ENCODE measurements around the gene GNAI3. TPM values are rescaled to one million over a fixed set of nuclear protein-coding genes. Genes with fewer than 3 reads are reported as not detected.
A peak's percentile ranks its signal among the peaks of the same experiment; 100 is the strongest.

GNAI3 gene
- total and polyA plus RNA-seq, 2 donors (not counting 1 experiment from before 2014, with no cell fraction given), result 11.4 to 14.4 TPM

- H3K9ac ChIP-seq (ENCODE audit: insufficient read depth, low read length), result no peak overlapping the region
These were observed 40.2 kb upstream of the GNAI3 start for GRCh38 chr1:109508001-109508872.

GRCh38 chr1:109508873-109509175 lies 39.6 kb upstream of the GNAI3 start:
- no peaks in the 10 kb centered on the region for H3K79me2 ChIP-seq (ENCODE audit: control insufficient read depth, insufficient read depth, low read length)
- H3K4me3 ChIP-seq (replicated peaks in 1 of 4; ENCODE audit: control extremely low read depth in 1 of 4, insufficient read depth in 1 of 4, low read depth in 3 of 4, low read length in 4 of 4), result peak overlapping the region in 2 of 4 experiments; percentile 26 to 70
- no peak overlapping the region for H3K9ac ChIP-seq (ENCODE audit: insufficient read depth, low read length)
- no peak overlapping the region for H3K27ac ChIP-seq (ENCODE audit: insufficient read depth, low read length)
- DNase-seq (ENCODE audit: low read depth in 2 of 2), result no peak
- TF ChIP-seq CTCF (conservative IDR thresholded peaks at IDR 0.05 in 1 of 2, IDR thresholded peaks at IDR 0.05 in 1 of 2; ENCODE audit: low read depth in 1 of 2, low read length in 2 of 2), result no peak
- TF ChIP-seq EZH2 (IDR thresholded peaks at IDR 0.05; ENCODE audit: low read length, missing control alignments), result no peak
- H3K36me3 ChIP-seq (ENCODE audit: control insufficient read depth, insufficient read depth, low read length), result no peaks in the 10 kb centered on the region
- H2AFZ ChIP-seq (ENCODE audit: low read length), result no peak overlapping the region
- H3K4me2 ChIP-seq (ENCODE audit: extremely low read depth, insufficient read depth, low read length), result peak overlapping the region; percentile 99
- H3K27me3 ChIP-seq (ENCODE audit: control insufficient read depth, insufficient read depth, low read length), result peaks cover 3% of the 10 kb centered on the region
- no peaks in the 10 kb centered on the region for H3K9me3 ChIP-seq (ENCODE audit: control insufficient read depth, insufficient read depth, low read depth, low read length)
- H4K20me1 ChIP-seq (ENCODE audit: control insufficient read depth, extremely low read depth, insufficient read depth, low read length), result no peaks in the 10 kb centered on the region
- H3K4me1 ChIP-seq (ENCODE audit: control insufficient read depth, extremely low read depth, insufficient read depth, low read length), result peaks cover 7% of the 10 kb centered on the region

More at GRCh38 chr1:109508001-109508872, 40.2 kb upstream of the GNAI3 start:
- no peaks in the 10 kb centered on the region for H3K9me3 ChIP-seq (ENCODE audit: control insufficient read depth, insufficient read depth, low read depth, low read length)
- TF ChIP-seq CTCF (conservative IDR thresholded peaks at IDR 0.05 in 1 of 2, IDR thresholded peaks at IDR 0.05 in 1 of 2; ENCODE audit: low read depth in 1 of 2, low read length in 2 of 2) (no peak), EZH2 (IDR thresholded peaks at IDR 0.05; ENCODE audit: low read length, missing control alignments) (no peak)
- H4K20me1 ChIP-seq (ENCODE audit: control insufficient read depth, extremely low read depth, insufficient read depth, low read length), result no peaks in the 10 kb centered on the region
- H3K79me2 ChIP-seq (ENCODE audit: control insufficient read depth, insufficient read depth, low read length), result no peaks in the 10 kb centered on the region
- no peak overlapping the region for H3K4me2 ChIP-seq (ENCODE audit: extremely low read depth, insufficient read depth, low read length)
- no peaks in the 10 kb centered on the region for H3K36me3 ChIP-seq (ENCODE audit: control insufficient read depth, insufficient read depth, low read length)
- DNase-seq (ENCODE audit: low read depth in 2 of 2), result no peak
- no peak overlapping the region for H2AFZ ChIP-seq (ENCODE audit: low read length)
- H3K27me3 ChIP-seq (ENCODE audit: control insufficient read depth, insufficient read depth, low read length), result peaks cover 3% of the 10 kb centered on the region
- peaks cover 7% of the 10 kb centered on the region for H3K4me1 ChIP-seq (ENCODE audit: control insufficient read depth, extremely low read depth, insufficient read depth, low read length)
- H3K27ac ChIP-seq (ENCODE audit: insufficient read depth, low read length), result no peak overlapping the region
- no peak overlapping the region for H3K4me3 ChIP-seq (replicated peaks in 1 of 4; ENCODE audit: control extremely low read depth in 1 of 4, insufficient read depth in 1 of 4, low read depth in 3 of 4, low read length in 4 of 4)

GRCh38 chr1:109509176-109510134 lies 39.0 kb upstream of the GNAI3 start, which contains the start of gene AMIGO1:
AMIGO1 (minus strand) TSS chr1:109509727; CDS start chr1:109508912, 815 bp downstream.
- TF ChIP-seq CTCF (conservative IDR thresholded peaks at IDR 0.05 in 1 of 2, IDR thresholded peaks at IDR 0.05 in 1 of 2; ENCODE audit: low read depth in 1 of 2, low read length in 2 of 2) (no peak), EZH2 (IDR thresholded peaks at IDR 0.05; ENCODE audit: low read length, missing control alignments) (peak; percentile 8)
- H2AFZ ChIP-seq (ENCODE audit: low read length), result peak within 1 kb of the TSS; percentile 86
- no peak within 1 kb of the TSS for H3K27ac ChIP-seq (ENCODE audit: insufficient read depth, low read length)
- H3K4me2 ChIP-seq (ENCODE audit: extremely low read depth, insufficient read depth, low read length), result peak within 1 kb of the TSS; percentile 99
- peak within 1 kb of the TSS; percentile 54 to 71 (median 68) for H3K4me3 ChIP-seq (replicated peaks in 1 of 4; ENCODE audit: control extremely low read depth in 1 of 4, insufficient read depth in 1 of 4, low read depth in 3 of 4, low read length in 4 of 4)
- H3K27me3 ChIP-seq (ENCODE audit: control insufficient read depth, insufficient read depth, low read length), result peaks cover 3% of the 10 kb centered on the region
- no peaks in the 10 kb centered on the region for H3K79me2 ChIP-seq (ENCODE audit: control insufficient read depth, insufficient read depth, low read length)
- H3K4me1 ChIP-seq (ENCODE audit: control insufficient read depth, extremely low read depth, insufficient read depth, low read length), result peaks cover 7% of the 10 kb centered on the region
- peak; percentile 37 to 52 for DNase-seq (ENCODE audit: low read depth in 2 of 2)
- H3K9me3 ChIP-seq (ENCODE audit: control insufficient read depth, insufficient read depth, low read depth, low read length), result no peaks in the 10 kb centered on the region
- no peaks in the 10 kb centered on the region for H4K20me1 ChIP-seq (ENCODE audit: control insufficient read depth, extremely low read depth, insufficient read depth, low read length)
- H3K36me3 ChIP-seq (ENCODE audit: control insufficient read depth, insufficient read depth, low read length), result no peaks in the 10 kb centered on the region
- H3K9ac ChIP-seq (ENCODE audit: insufficient read depth, low read length), result no peak within 1 kb of the TSS
